ENCODE measurements around the gene HNRNPLL.

GRCh38 chr2:38591152-38591551, 11.6 kb downstream of the HNRNPLL start:
- TF ChIP-seq EZH2 (IDR thresholded peaks at IDR 0.05) = no peak
- no peak for TF ChIP-seq POLR2AphosphoS5 (IDR thresholded peaks at IDR 0.05; ENCODE audit: borderline replicate concordance, low read depth, low read length)
- TF ChIP-seq FOXP2 (optimal IDR thresholded peaks at IDR 0.05; ENCODE audit: control extremely low read depth, extremely low read length, insufficient read depth) = no peak

Measured in SK-N-MC (cell line).